K562 treated with DMSO at 1 percent for 12 hours (cell line): ENCODE results near the gene FKBP1A. TPM values are rescaled to one million over a fixed set of nuclear protein-coding genes. Genes with fewer than 3 reads are reported as not detected.

Experiments used
- total RNA-seq: library from RNA; unstranded; fragments of 300-600 nt; gene quantifications from 2 replicates; pipeline ENCODE4 v1.2.3, GENCODE V29; 2022; ENCODE audit not compliant: insufficient read depth

Gene FKBP1A
- 137 and 235 TPM in 2 replicates for total RNA-seq

DNA sequence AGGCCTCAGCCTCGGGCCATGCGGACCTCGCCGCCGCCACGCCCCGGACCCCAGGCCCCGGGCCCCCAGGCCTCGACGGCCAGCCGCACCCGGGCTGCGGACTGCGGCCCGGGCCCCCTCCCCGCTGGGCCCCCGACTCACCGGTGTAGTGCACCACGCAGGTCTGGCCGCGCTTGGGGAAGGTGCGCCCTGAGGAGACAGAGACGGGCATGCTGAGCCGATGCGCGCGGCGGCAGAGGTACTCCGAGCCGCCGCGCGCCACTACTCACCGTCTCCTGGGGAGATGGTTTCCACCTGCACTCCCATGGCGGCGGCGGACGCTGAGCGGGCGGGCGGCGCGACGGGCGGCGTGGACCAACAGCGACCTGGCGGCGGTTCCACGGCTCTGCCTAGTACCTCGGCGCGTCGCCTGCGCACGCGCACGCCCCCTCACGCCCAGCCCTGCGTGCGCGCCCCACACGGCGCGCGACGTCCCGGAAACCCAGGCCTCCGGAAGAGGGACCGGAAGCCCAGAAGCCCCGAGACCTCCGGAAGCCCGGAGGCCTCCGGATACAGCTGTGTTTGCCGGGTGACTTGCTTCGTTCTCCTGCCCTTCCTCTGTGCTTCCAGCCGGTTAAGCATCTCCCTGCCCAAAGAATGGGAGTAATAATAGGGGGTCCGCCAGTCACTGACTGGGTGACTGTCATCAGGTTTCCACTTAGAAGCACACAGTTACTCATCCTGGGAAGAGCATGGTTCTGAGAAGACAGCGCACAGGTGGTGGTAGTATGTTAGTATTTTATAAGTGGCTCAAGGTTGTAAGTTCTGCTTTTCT lies at the start of gene FKBP1A:
Gene FKBP1A, minus strand, starts transcription at position 362 of the 814 bp plus-strand sequence. Its CDS starts 56 bp downstream, at position 306.

DNA sequence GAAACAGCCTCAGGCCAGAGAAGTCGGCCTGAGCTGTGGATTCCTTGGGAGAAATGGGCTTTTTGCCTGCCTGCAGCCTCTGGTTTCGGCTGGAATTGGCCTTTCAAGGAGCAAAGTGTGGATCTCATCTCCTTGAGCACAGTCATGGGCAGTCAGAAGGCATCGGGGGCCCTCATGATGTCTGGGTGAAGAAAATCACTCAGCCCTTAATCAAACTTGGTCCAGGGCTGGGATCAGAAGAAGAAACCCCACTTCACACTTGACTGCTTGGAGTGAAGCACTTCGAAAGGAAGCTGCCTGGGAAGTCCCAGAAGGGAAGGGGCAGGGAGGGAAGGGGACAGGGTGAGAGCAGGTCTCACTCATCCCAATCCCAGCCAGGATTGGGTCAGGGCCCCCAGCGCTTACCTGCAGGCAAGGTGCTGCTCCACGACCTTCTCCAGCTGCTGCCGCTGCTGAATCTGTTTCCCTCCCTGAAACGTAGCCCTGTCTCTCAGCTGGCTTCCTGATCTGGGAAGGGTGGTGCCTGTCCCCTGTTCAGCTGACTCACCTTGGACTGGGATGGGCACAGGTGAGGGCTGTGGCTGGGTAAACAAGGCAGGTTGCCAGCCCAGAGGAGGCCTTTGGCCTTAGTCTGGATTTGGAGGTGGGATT lies 64.0 kb downstream of the FKBP1A start, which contains the start of gene SDCBP2:
Gene SDCBP2, minus strand, starts transcription at position 460 of the 651 bp plus-strand sequence. CDS start 8,723 bp downstream, outside the sequence.

Other genes with a start within 250 kb of the FKBP1A start
- gene TMEM74B, start 208.1 kb downstream of the FKBP1A start, total RNA-seq = 12.3 and 15.0 TPM in 2 replicates
- 0.74 TPM in 1 of 2 replicates, not detected in the other for gene C20orf202, start 189.6 kb downstream of the FKBP1A start, total RNA-seq
- not detected in 2 replicates for gene RAD21L1, start 167.0 kb downstream of the FKBP1A start, total RNA-seq
- gene SNPH, start 126.8 kb downstream of the FKBP1A start, total RNA-seq = 2.2 and 4.4 TPM in 2 replicates
- 2.2 and 3.1 TPM in 2 replicates for gene SDCBP2, start 63.9 kb downstream of the FKBP1A start, total RNA-seq
- 50.9 and 74.1 TPM in 2 replicates for gene NSFL1C, start 73.8 kb upstream of the FKBP1A start, total RNA-seq
- gene SIRPB2, start 98.4 kb upstream of the FKBP1A start, total RNA-seq = not detected in 2 replicates
- gene SIRPD, start 164.7 kb upstream of the FKBP1A start, total RNA-seq = not detected in 2 replicates
- gene SIRPB1, start 227.0 kb upstream of the FKBP1A start, total RNA-seq = not detected in 2 replicates